Activated gamma-delta T cell (primary cell): ENCODE data around the gene RPE65.
A peak's percentile ranks its signal among the peaks of the same experiment; 100 is the strongest.
"Not testable (repeated sequence)": the region's sequence is repeated elsewhere in the genome, so short reads cannot be mapped to it uniquely, and the experiment has no call there.

Experiments
- DNase-seq: peaks from one replicate; lab custom pipeline; 2025; lab: John Stamatoyannopoulos, UW
- total RNA-seq, 2 donors: gene quantifications; one replicate each; lab custom pipeline; 2026; lab: John Stamatoyannopoulos, UW

The RPE65 gene
- total RNA-seq = 0 reads per million in 2 donors

DNA sequence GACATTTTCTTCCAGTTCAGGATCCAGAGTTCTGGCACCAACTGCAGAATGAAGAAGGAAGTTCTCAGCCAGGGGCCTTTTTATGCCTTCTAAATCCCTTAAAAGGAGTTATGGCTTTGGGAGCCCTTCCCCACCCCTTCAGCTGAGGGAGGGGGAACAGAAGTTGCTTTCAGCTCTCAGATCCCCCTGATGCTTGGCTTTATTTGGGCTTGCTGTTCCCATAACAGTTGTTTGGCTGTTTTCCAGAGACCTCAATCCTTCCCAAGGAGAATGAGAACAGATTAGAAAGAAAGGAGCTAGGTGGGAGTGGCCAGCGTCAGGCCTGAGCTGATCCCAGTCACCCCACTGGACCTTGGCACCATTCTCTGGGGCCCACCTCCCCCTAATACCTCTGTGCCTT lies at the start of gene RPE65:
Gene RPE65 (minus strand): TSS at position 54 of the 400 bp plus-strand sequence. CDS start 49 bp downstream, at position 5.
- no peak for DNase-seq

DNA sequence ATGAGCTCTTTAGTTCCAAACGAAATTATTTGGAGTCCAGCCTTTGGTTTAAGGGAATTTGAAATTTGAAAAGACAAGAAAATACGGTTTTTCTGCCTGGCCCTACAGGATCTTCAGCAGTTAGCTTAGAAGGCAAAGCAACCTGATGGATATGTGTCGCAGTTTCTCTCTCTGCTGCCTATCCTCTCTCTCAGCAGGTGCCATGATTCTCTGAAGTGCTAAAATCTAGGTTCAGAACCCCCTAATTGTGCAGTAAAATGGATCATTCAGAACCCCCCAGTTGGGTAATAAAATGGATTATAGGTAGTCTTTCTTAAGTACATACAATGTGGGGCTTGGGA lies 47.6 kb upstream of the RPE65 start:
- no peak for DNase-seq

GRCh38 chr1:68496680-68497357 lies 47.1 kb upstream of the RPE65 start, which contains the start of gene DEPDC1:
Gene DEPDC1 (minus strand): TSS chr1:68497082. CDS start chr1:68496999, 83 bp downstream.
- DNase-seq = peak; percentile 64

GRCh38 chr1:68495968-68496679 lies 46.4 kb upstream of the RPE65 start:
- DNase-seq = no peak

DNA sequence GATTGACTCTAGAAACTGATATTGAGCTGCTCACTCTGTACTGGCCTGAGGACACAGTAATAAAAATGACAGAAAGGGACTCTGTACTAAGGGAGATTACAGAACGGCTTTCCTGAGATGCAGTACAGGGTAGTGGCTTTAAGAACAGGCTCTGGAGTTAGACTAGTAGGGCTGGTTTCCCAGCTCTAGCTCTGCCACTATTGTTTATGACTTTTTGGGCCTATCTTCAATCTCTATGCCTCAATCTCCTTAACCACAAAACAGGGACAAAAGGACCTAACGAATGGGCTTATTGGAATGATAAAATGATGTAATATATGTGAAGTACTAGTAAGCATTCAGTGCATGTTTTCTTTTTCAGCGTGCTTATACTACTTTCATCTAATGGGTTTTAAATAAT lies 45.8 kb upstream of the RPE65 start:
- DNase-seq = no peak

GRCh38 chr1:68493193-68493592 lies 43.4 kb upstream of the RPE65 start:
- no peak for DNase-seq

- DNase-seq = not testable (repeated sequence)
Measured at GRCh38 chr1:68492255-68492654, 42.5 kb upstream of the RPE65 start.

GRCh38 chr1:68490046-68490651 lies 40.4 kb upstream of the RPE65 start:
- no peak for DNase-seq

DNA sequence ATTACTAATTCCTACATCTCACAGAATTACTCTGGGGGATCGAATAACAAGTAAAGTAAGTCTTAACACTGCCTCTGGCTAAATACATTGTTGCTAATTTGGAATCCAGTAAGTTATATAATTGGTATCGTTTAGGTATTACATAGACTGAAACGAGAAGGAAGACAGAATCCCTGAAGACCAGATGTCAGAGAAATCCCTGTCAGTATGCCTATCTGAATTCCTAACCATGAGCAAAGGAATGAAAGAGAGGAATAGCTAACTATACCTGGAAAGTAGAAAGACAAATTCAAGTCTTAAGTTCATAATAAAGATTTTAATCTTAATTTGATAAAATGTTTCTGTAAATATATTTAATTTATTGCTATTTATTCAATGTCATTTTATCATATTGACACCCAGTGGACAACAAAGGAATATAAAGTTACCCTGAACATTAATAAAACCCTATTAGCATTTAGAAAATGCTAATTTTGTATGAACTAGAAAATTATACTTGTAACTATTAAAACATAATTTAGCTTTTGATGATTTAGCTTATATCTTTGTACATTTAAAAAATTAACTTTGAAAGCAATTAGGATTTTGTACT lies 35.8 kb upstream of the RPE65 start:
- DNase-seq = no peak

GRCh38 chr1:68484618-68485017 lies 34.9 kb upstream of the RPE65 start:
- DNase-seq = no peak

DNA sequence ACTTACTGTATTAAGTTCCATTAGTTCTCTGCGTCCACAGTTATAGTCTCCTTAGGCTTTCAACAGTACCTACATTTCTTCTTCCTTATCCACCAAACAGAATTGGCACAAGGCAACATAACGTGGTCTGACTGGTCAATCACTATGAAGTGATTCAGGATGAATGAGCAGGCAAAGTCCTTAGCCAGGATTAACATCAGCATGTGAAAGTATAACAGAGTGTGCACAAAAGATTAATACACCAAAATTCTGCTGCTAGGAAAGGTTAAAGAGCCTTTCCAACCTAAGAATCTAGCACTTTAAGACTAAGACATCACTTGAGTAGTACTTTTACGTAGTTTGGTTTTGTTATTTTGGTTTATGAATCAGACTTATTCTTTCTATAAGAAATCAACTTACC lies 31.3 kb upstream of the RPE65 start:
- DNase-seq = no peak

DNA sequence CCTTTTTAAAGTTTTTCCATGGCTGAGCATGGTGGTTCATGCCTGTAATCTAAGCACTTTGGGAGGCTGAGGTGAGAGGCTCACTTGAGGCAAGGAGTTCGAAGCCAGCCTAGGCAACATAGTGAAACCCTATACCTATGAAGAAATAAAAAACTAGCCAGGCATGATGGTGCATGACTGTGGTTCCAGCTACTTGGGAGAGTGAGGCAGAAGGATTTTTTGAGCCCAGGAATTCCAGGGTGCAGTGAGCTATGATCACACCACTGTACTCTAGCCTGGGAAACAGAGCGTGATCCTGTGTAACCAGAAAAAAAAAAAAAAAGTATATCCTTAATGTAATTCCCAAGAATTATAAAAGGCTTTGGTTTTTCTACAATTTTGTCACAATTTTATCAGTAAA lies 29.7 kb upstream of the RPE65 start:
- no peak for DNase-seq

- no peak for DNase-seq
Measured at GRCh38 chr1:68478662-68479061, 28.9 kb upstream of the RPE65 start.

DNA sequence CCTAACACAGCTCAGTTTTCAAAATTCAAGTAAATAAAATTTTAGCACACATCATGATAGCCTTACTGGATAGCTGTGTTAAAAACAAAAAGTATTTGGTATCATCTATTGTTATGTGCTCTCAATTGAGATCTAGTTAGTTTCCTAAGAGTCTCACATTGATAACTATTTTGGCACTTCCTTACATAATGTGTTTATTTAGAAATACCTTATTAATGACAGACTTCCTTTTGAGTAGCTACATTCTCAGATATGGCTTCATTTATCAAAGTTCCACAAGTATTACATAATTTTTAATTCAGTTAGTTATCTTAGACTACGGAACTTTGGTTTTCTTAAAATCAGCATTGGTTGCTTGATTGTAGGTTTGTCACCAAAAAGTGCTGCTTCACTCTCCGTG lies 26.9 kb upstream of the RPE65 start:
- DNase-seq = not testable (repeated sequence)

DNA sequence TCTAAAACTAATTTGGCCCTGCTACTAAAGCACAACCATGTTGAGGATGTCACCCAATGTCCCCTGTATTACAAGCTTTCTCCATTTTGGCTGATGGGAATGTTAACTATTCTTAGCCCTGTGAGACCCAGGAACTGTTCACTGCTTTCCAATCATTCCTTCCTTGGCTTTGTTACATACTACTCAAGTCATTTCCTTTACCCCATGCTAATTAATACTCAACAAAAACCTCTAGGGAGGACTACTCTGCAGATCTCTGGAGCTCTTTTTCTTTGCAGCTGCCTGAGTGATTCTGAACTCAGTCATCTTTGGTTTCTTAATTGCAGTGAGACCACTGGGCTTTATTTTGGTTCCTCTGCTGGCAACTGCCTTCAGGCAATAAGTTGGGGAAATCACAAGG lies 23.3 kb upstream of the RPE65 start:
- no peak for DNase-seq

DNA sequence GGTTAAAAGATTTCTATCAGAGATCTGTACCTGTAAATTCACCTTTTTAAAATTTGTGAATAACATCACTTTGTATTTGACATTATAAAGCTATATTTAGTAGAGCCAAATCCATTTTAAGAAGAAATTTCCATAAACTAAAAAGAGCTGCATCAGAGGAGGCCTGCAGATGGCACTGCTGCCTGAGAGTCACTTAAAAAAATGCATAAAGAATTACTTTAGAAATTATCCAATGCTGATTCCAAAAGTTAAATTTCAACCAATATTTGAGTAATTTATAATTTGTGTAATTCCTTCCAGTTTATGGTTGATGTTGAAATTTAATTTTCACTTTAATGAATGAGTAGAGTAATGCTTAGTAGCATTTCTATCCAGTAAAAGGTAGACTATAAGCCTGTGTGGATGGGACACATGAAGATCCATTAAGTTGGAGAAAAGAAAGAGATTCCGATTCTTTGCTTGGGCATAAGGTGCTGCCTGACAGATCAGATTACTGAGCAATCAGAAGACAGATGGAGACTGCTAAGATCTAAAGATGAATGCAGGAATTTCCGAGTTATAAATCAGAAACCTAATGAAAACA lies 20.7 kb upstream of the RPE65 start:
- DNase-seq = no peak

DNA sequence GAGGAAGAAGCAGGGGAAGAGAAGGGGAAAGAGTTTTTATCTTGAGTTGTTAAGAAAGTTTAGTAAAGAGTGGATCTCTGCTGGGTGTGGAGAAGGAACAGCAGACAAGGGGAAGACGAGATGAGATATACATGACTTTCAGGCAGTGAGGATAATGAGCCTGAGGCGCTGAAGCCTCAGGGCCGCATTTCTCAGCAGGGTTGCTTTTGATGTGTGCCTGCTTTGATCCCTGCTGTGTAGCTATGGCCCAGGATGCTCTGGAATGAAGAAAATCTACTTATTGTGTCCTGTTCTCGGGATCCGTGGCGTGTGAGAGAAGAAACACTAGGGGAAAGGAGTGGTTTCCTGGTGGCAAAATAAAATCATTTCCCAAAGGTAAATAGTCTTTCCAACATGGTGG lies 15.1 kb upstream of the RPE65 start:
- no peak for DNase-seq

DNA sequence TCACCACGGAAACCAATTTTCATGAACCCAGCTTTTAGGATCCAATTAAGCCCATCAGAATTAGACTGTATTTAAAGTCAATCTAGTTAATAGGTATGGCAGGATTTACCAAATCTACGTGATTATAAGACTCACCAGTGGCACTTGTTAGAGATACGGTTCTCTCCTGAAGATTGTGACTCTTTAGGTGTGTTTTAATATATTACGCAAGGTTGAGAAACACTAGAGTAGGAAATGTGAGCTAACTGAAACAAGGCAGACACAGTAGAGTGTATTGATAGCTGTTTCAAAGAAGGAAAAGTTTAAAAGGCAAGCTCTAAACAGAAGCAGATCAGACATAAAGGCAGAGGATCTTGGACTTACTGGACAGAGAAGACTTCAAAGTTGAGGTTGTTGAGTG lies 11.2 kb upstream of the RPE65 start:
- DNase-seq = no peak

DNA sequence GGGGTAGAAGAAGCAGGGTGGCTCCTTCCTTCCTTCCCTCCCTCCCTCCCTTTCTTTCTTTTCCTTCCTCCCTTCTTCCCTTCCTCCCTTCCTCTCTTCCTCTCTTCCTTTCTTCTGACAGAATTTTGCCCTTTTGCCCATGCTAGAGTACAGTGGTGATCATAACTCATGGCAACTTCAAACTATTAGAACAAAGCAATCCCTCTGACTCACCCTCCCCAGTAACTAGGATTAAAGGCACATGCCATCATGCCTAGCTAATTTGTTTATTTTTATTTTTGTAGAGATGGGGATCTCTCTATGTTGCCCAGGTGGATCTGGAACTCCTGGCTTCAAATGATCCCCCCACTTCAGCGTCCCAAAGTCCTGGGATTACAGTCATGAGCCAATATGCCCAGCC lies 10.0 kb upstream of the RPE65 start:
- no peak for DNase-seq

- no peak for DNase-seq
Measured at GRCh38 chr1:68459091-68459490, 9.3 kb upstream of the RPE65 start.

DNA sequence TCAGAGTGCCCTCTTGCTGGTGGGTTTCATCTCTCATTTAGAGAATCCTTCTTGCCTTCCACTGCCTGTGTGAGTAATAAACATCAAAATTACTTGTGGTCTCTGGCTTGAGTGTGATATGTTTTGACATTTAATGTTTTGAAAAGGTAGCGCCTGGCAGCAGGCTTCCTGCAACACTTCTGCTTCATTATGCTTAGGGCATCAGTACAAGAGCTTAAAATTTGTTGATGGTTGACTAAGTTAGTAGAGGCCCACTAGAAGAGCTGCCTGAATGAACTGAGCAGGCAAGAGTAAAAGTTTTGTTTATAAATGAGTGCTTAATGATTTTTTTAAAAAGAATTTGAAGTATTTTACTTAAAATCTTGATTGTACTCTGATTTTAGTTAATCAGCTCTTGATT lies 6.4 kb upstream of the RPE65 start:
- no peak for DNase-seq

DNA sequence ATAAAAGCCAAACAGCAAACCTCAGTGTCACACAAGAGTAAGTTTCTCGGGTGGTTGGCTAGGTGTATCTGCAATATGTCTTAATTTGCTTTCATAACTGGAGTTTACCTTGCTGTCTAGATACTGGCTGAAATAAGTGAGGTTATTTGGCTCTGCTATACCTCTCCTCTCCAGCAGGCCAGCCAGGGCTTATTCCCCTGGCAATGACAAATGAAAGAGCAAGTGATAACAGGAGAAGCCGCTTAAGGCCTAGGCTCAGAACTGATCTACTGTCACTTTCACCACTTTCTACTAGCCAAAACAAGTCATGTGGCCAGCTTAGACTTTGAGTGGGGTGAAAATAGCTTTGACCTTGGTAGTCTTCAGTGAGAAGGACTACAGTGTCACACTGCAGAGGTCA lies 4.8 kb upstream of the RPE65 start:
- no peak for DNase-seq
